ENCODE results near the gene CHD9. TPM values are rescaled to one million over a fixed set of nuclear protein-coding genes. Genes with fewer than 3 reads are reported as not detected.
"Not testable (repeated sequence)": the region's sequence is repeated elsewhere in the genome, so short reads cannot be mapped to it uniquely, and the experiment has no call there.

The CHD9 gene
- total RNA-seq, 1 donor from 2014 or later = 24.6 TPM

- intact Hi-C loops (cut with micrococcal nuclease) = no loop called here
Observed at GRCh38 chr16:53069772-53070171, 15.0 kb downstream of the CHD9 start.

- intact Hi-C loops (cut with micrococcal nuclease) = no loop called here
Observed at GRCh38 chr16:53071748-53072301, 17.0 kb downstream of the CHD9 start.

DNA sequence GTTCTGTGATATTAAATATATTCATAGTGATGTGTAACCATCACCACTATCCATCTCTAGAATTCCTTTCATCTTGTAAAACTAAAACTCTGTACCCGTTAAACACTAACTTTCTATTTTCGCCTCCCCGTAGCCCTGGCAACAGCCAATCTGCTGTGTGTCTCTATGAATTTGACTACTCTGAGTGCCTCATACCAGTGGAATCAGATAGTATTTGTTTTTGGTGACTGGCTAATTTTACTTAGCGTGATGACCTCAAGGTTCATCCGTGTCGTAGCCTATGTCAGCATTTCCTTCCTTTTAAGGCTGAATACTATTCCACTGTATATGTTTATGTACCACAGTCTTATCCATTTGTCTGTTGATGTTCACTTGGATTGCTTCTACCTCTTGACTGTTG lies 18.2 kb downstream of the CHD9 start:
- intact Hi-C loops (cut with micrococcal nuclease) = no loop called here

DNA sequence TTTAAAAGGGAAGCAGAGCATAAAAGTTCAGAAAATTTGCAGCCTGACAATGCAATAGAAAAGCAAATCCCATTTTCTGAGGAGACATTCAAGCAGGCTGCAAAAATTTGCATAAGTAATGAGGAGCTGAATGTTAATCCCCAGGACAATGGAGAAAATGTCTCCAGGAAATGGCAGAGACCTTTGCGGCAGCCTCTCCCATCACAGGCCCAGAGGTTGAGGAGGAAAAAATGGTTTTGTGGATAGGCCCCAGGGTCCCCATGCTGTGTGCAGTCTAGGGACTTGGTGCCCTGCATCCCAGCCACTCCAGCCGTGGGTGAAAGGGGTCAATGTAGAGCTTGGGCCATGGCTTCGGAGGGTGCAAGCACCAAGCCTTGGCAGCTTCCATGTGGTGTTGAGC lies 19.5 kb downstream of the CHD9 start:
- intact Hi-C loops (cut with micrococcal nuclease) = not testable (repeated sequence)

- intact Hi-C loops (cut with micrococcal nuclease) = not testable (repeated sequence)
Observed at GRCh38 chr16:53075461-53075860, 20.7 kb downstream of the CHD9 start.

GRCh38 chr16:53078247-53078646 lies 23.5 kb downstream of the CHD9 start:
- intact Hi-C loops (cut with micrococcal nuclease) = no loop called here

DNA sequence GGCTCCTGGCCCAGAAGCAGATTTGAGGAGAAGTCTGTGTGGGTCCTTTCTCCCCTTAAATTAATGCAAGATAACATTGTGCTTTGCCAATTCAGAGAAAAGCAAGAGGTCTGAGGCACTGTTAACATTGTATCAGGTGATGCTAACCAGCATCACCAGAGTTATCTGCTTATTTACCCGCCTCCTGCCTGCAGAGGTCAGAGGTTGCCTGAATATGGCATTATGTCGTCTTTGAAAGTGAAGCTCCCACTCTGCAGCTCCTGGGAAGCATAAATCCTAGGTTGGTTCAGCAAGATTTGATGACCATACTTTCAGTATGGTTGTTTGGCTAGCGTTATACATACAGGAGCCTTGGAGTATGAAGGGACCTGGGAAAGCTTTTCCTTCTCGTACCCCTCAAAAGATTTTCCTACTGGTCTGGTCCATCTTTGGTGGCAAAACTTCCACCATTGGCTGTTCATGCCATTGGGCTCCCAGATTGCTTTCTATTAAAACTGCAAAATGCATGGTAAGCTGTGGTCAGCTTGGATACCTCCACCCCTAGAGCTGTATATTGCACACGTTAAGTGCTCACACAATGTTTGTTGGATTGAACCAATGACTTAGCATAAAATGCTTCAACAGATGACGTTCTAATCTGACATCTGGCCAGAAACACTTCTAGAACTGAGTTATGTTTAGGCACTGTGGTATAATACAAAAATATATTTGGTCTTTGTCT lies 24.1 kb downstream of the CHD9 start:
- intact Hi-C loops (cut with micrococcal nuclease) = no loop called here

DNA sequence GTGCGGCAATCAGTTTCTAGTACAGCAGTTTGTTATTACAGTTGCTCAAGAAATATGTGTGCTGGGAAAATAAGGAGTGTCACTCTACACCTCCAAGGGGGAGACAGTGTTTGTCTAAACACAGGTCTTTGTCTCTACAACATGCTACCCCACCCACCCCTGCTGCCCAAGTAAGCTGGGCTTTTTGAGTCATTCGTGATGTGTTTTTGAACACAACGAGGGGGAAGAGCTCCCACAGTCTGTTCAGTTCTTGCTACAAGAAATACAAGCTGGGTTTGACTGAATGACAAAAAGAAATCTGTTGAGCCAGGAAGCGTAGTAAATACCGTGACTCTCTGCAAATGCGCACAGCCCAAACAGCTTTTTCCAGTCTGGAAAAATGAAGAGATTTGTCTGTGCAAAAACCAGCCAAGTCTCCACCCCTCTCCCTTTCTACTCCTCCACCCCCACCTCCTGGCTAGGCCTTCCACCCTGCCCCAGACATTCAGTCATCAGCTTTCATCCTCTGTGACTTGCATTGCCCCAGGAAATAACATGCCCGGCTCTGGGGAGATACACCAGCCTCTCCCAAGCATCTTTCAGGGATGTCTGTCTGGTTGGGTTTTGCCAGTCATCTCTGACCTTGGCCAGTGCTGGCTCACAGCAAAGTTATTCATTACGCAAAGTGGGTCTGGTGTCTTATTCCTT lies 25.7 kb downstream of the CHD9 start:
- intact Hi-C loops (cut with micrococcal nuclease) = no loop called here

GRCh38 chr16:53081032-53081424 lies 26.2 kb downstream of the CHD9 start:
- intact Hi-C loops (cut with micrococcal nuclease) = no loop called here

GRCh38 chr16:53081686-53082407 lies 27.1 kb downstream of the CHD9 start:
- intact Hi-C loops (cut with micrococcal nuclease) = no loop called here

DNA sequence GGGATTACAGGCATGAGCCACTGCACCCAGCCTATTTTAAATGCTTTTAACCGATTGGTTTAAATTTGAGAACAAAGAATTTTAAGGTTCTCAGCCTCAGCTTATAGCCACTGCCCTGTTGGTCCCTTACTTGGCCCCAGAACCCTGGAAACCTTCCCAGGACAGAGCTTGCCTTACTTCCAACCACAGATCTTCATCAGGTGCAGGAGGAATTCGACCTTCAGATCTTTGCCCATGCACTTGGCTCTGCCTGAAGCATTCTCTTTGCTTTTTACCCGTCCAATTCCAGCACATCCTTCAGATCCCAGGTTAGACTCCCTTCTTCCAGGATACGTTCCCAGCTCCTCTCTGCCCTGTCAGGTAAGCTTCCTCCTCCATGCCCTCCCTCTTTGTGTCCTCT lies 27.7 kb downstream of the CHD9 start:
- intact Hi-C loops (cut with micrococcal nuclease) = no loop called here

DNA sequence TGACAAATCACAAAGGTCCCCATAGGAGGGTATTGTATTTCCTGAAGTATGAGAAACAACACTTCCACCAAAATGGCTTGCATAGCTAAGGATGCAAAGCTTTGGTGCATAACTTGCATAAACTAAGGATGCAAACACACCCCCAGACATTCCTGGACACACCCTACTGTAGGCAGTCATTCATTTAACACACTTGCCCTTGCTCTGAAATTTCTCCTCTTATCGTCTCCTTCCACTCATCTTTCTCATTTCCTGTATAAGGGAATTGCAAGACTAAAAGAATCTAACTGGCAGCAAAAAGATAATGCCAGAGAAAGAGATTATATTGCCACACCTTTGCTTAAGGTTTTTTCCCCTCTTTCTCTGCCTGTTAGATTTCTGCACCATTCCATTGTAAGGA lies 28.3 kb downstream of the CHD9 start:
- intact Hi-C loops (cut with micrococcal nuclease) = no loop called here

DNA sequence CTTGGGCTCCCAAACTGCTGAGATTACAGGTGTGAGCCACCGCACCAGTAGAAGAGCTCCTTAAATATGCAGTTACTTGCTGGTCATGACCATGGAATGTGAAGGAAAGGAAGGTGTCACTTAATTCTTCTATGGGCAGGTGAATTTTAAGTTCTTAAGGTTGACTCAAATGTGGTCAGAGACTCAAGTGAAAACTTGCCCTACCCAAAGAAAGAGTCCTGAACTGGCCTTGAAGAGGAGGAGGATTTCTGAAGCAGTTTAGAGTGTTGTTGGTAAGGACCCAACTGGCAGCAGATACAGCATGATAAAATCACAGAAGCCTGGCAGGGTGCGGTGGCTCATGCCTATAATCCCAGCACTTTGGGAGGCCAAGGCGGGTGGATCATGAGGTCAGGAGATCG lies 29.4 kb downstream of the CHD9 start:
- intact Hi-C loops (cut with micrococcal nuclease) = no loop called here

DNA sequence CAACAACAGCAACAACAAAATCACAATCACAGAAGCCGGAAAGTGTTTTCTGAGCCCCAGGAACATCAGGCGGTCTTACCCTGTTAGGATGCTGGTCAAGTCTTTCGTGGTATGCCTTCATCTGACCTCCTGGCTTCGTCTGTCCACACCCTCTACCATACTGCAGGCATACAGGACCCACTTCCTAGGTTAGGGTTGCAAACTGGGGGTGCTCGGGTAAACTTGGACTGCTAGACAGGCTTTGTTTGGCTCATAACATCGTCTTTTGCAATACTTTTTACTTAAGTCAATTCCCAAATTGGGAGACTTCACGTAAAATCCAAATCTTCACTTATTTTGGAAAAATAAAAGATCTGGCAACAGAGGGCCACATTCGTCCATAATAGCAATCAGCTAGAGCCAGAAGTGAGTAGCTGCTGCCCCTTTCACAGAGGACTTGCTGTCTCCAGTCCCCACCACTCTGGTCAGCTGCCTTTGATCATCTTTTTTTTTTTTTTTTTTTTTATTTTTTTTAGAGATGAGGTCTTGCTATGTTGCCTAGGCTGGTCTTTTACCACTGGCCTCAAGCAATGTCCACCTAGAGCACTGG lies 30.0 kb downstream of the CHD9 start:
- intact Hi-C loops (cut with micrococcal nuclease) = no loop called here

GRCh38 chr16:53085369-53085843 lies 30.6 kb downstream of the CHD9 start:
- intact Hi-C loops (cut with micrococcal nuclease) = no loop called here

GRCh38 chr16:53085931-53086421 lies 31.2 kb downstream of the CHD9 start:
- intact Hi-C loops (cut with micrococcal nuclease) = no loop called here

DNA sequence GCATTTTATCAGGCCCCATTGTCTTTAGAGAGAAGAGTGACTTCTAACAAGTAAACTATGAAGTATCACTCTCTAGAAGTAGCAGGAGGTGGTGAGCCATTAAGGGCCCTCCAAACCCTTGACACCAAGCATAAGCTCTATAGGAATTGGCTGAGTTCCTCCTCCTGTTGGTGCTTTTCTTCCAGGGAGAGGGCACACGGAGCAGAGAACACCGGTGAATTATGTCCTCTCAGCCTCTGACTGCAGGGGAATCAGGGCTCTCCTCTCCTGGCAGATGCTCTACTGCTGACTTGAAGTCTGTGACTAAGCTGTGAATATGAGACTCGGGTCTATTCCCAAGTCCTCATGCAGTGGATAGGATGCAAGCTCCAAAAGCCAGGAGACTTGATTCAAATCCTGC lies 32.3 kb downstream of the CHD9 start:
- intact Hi-C loops (cut with micrococcal nuclease) = no loop called here

GRCh38 chr16:53089434-53090285 lies 34.9 kb downstream of the CHD9 start:
- intact Hi-C loops (cut with micrococcal nuclease) = no loop called here

DNA sequence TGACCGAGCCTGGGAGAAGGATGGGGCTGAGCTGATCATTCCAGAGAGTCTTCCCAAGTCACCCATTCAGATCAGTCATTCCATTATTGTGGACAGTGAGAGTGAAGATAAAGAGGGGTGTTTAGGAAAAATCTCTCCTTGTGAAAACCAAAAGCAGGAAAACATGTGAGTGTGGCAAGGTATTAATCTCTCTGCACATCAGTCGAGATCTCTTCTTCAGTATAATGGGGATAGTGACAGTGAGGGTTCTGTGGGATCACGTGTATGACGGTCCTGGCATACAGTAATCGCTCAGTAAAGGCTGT lies 35.4 kb downstream of the CHD9 start:
- intact Hi-C loops (cut with micrococcal nuclease) = no loop called here

DNA sequence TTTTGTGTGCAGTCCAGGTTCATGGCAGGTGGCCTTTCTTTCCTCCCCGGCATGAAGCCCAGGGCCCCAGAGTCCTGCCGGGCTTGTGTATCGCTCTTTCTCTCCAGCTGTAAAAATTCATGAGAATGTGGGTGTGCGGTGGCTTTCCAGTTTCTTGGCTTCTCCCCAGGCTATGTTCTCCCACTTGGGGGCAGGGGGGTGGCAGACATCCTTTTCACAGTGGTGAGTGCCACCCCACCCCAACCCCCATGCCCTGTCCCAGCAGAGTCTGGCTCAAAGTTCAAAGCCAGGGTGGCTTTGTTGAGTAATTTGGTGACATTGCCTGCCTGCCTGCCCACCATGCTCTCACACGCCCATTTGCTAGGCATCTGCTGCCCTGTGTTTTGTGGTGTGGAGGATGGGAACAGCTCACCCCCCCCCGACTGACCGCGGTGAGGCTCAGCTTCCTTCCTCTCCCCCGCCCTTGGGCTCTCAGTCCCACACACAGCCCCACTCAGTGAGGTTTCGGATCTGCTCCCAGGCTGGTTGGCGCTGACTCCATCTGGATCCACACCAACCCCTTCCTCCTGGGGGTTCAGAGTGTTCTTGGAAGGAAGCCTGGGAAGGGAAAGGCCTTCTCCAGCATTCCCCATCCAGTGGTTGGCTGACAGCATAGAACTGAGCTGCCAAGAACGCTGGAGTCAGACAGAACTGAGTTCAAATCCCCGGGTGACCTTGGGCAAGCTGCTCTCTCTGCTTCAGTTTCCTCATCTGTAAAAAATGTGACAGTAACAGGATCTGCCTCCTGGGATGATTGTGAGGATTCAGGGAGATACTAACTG lies 36.0 kb downstream of the CHD9 start:
- intact Hi-C loops (cut with micrococcal nuclease) = no loop called here
